ENCODE data around the gene CLSTN3. TPM values are rescaled to one million over a fixed set of nuclear protein-coding genes. Genes with fewer than 3 reads are reported as not detected.
"Not testable (repeated sequence)": the region's sequence is repeated elsewhere in the genome, so short reads cannot be mapped to it uniquely, and the experiment has no call there.

CLSTN3 gene
- total RNA-seq, 1 donor from 2014 or later = 3.7 TPM

- DNase-seq = no peak
- intact Hi-C loops (cut with DNase I) = no loop called here
- no peak for ATAC-seq (ENCODE audit: poor library complexity)
These were observed 29.0 kb upstream of the CLSTN3 start for GRCh38 chr12:7101047-7101693.

GRCh38 chr12:7101694-7102131 lies 28.5 kb upstream of the CLSTN3 start:
- intact Hi-C loops (cut with DNase I) = no loop called here
- DNase-seq = peak; percentile 53
- peak; percentile 41 for ATAC-seq (ENCODE audit: poor library complexity)

- intact Hi-C loops (cut with DNase I) = no loop called here
- DNase-seq (no peak), ATAC-seq (ENCODE audit: poor library complexity) (no peak)
These were observed 27.6 kb upstream of the CLSTN3 start for GRCh38 chr12:7102582-7102981.

GRCh38 chr12:7103837-7104584 lies 26.2 kb upstream of the CLSTN3 start:
- ATAC-seq (ENCODE audit: poor library complexity) = no peak
- intact Hi-C loops (cut with DNase I) = no loop called here
- DNase-seq = no peak

GRCh38 chr12:7106082-7106481 lies 24.1 kb upstream of the CLSTN3 start:
- DNase-seq = no peak
- intact Hi-C loops (cut with DNase I) = no loop called here
- no peak for ATAC-seq (ENCODE audit: poor library complexity)

GRCh38 chr12:7107181-7107580 lies 23.0 kb upstream of the CLSTN3 start:
- intact Hi-C loops (cut with DNase I); DNase-seq; ATAC-seq (ENCODE audit: poor library complexity): not testable (repeated sequence)

GRCh38 chr12:7107636-7108002 lies 22.6 kb upstream of the CLSTN3 start:
- no peak for DNase-seq
- peak; percentile 14 for ATAC-seq (ENCODE audit: poor library complexity)
- intact Hi-C loops (cut with DNase I) = no loop called here

GRCh38 chr12:7108003-7108795 lies 22.0 kb upstream of the CLSTN3 start:
- intact Hi-C loops (cut with DNase I) = no loop called here
- DNase-seq (peak; percentile 87), ATAC-seq (ENCODE audit: poor library complexity) (peak; percentile 85)

- ATAC-seq (ENCODE audit: poor library complexity) = peak; percentile 86
- intact Hi-C loops (cut with DNase I) = no loop called here
- DNase-seq = peak; percentile 95
These were observed 21.2 kb upstream of the CLSTN3 start, which contains the start of gene C1RL for GRCh38 chr12:7108796-7109571. Gene C1RL, minus strand, starts transcription at chr12:7109214. Its CDS starts 34 bp downstream, at chr12:7109180.

GRCh38 chr12:7109572-7109920 lies 20.6 kb upstream of the CLSTN3 start:
- ATAC-seq (ENCODE audit: poor library complexity) (no peak), DNase-seq (no peak)
- intact Hi-C loops (cut with DNase I) = no loop called here

- intact Hi-C loops (cut with DNase I) = loop anchor here (10.0 kb wide), 1 partner anchor 166 kb away; the partner anchor contains the start of genes C12orf57 and RNU7-1
- ATAC-seq (ENCODE audit: poor library complexity) (no peak), DNase-seq (no peak)
These were observed 19.5 kb upstream of the CLSTN3 start for GRCh38 chr12:7110661-7111060.

- intact Hi-C loops (cut with DNase I) = loop anchor here (10.0 kb wide), 1 partner anchor 167 kb away; the partner anchor contains the start of genes C12orf57 and RNU7-1
- no peak for DNase-seq
- ATAC-seq (ENCODE audit: poor library complexity) = no peak
These were observed 18.1 kb upstream of the CLSTN3 start for GRCh38 chr12:7112041-7112440.

- no peak for DNase-seq
- intact Hi-C loops (cut with DNase I) = loop anchor here (10.0 kb wide), 1 partner anchor 169 kb away; the partner anchor contains the start of genes C12orf57 and RNU7-1
- ATAC-seq (ENCODE audit: poor library complexity) = peak; percentile 32
These were observed 16.7 kb upstream of the CLSTN3 start for GRCh38 chr12:7113389-7113871.

GRCh38 chr12:7114008-7114407 lies 16.2 kb upstream of the CLSTN3 start:
- intact Hi-C loops (cut with DNase I) = loop anchor here (10.0 kb wide), 1 partner anchor 169 kb away; the partner anchor contains the start of genes C12orf57 and RNU7-1
- DNase-seq (no peak), ATAC-seq (ENCODE audit: poor library complexity) (no peak)

- DNase-seq (no peak), ATAC-seq (ENCODE audit: poor library complexity) (no peak)
- intact Hi-C loops (cut with DNase I) = loop anchor here (10.0 kb wide), 1 partner anchor 170 kb away; the partner anchor contains the start of genes C12orf57 and RNU7-1
These were observed 15.3 kb upstream of the CLSTN3 start for GRCh38 chr12:7114851-7115250.

- no peak for ATAC-seq (ENCODE audit: poor library complexity)
- DNase-seq = no peak
- intact Hi-C loops (cut with DNase I) = loop anchor here (10.0 kb wide), 1 partner anchor 171 kb away; the partner anchor contains the start of genes C12orf57 and RNU7-1
These were observed 14.0 kb upstream of the CLSTN3 start for GRCh38 chr12:7116196-7116595.

- intact Hi-C loops (cut with DNase I) = loop anchor here (10.0 kb wide), 1 partner anchor 172 kb away; the partner anchor contains the start of genes C12orf57 and RNU7-1
- DNase-seq (no peak), ATAC-seq (ENCODE audit: poor library complexity) (no peak)
These were observed 13.3 kb upstream of the CLSTN3 start for GRCh38 chr12:7116916-7117315.

- intact Hi-C loops (cut with DNase I) = loop anchor here (10.0 kb wide), 1 partner anchor 173 kb away; the partner anchor contains the start of genes C12orf57 and RNU7-1
- ATAC-seq (ENCODE audit: poor library complexity) (no peak), DNase-seq (no peak)
These were observed 12.5 kb upstream of the CLSTN3 start for GRCh38 chr12:7117670-7118069.
